ENCODE measurements around the gene ATP2B2.

- TF ChIP-seq POLR2A (IDR thresholded peaks at IDR 0.05) (no peak), CTCF (IDR thresholded peaks at IDR 0.05) (no peak)
Measured at GRCh38 chr3:10360478-10360877, 144.9 kb downstream of the ATP2B2 start.

All from right lobe of liver (tissue), 4 donors.